ENCODE measurements around the gene PSAPL1.

DNA sequence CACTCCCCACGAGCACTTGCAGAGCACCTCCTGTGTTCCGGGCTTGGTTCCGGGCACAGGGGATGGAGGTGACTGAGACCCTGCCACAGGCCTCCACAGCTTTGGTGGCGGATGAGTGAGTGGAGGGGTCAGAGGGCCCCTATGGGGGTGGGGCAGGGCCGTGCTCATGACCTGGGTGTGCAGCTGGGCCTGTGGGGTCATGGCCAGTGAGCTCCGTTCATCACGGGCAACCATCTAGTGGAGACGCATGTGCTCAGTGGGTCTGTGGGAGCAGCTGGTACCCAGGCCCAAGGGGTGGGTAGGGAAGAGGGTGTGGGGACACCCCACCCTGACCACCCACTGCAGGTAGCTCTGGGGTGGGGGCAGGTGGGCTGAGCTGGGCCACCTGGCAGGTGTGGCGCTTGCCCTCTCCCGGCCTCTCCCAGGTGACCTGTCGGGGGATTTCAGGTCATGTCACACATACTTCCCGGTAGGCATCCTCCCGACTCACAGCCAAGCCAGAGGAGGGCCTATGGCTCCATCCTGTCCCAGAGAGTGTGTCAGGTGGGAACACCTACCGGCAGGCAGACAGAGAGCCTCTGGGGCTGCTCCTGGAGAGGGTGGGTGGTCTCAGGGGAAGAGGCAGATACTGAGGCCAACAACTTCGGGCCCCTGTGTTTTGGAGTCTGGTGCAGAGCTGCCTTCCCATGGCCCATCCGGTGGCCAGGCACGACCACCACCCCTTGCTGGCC is 3.6 kb downstream of the PSAPL1 start:
- TF ChIP-seq, protein P1, sequence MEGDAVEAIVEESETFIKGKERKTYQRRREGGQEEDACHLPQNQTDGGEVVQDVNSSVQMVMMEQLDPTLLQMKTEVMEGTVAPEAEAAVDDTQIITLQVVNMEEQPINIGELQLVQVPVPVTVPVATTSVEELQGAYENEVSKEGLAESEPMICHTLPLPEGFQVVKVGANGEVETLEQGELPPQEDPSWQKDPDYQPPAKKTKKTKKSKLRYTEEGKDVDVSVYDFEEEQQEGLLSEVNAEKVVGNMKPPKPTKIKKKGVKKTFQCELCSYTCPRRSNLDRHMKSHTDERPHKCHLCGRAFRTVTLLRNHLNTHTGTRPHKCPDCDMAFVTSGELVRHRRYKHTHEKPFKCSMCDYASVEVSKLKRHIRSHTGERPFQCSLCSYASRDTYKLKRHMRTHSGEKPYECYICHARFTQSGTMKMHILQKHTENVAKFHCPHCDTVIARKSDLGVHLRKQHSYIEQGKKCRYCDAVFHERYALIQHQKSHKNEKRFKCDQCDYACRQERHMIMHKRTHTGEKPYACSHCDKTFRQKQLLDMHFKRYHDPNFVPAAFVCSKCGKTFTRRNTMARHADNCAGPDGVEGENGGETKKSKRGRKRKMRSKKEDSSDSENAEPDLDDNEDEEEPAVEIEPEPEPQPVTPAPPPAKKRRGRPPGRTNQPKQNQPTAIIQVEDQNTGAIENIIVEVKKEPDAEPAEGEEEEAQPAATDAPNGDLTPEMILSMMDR (IDR thresholded peaks at IDR 0.05): no peak
- TF ChIP-seq POLR2A (IDR thresholded peaks at IDR 0.05): no peak
